MM.1S (cell line): ENCODE results near the gene BST1.

Experiments used
- EZH2 ChIP-seq: fragments of 300-600 bp; sonication (generic); optimal IDR thresholded peaks from 2 replicates; pipeline ENCODE3; 2017; ENCODE audit warnings: low read depth, mild to moderate bottlenecking, antibody characterized with exemption, low read length, mixed read lengths
- TF ChIP-seq, protein P1 (sequence below): fragments of 300-600 bp; sonication (generic); IDR thresholded peaks from 2 replicates; pipeline ENCODE4 v1.5.1; 2016; ENCODE audit warnings: antibody characterized with exemption, low read length, mixed read lengths

DNA sequence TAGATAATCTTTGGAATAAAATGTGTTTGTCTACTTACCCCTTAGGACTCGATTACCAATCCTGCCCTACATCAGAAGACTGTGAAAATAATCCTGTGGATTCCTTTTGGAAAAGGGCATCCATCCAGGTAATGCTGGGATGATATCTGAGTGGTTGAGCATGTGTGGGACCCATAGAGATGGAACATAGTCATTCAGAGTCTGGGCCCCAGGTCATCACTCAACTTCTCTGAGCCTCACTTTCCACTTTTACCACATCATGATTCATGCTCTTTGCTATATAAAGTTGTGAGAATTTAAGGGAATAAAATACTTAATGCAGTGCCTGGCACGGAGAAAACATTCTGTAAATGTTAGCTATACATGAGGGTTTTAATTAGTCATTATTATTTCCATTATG lies 8.9 kb downstream of the BST1 start:
- TF ChIP-seq, protein P1, sequence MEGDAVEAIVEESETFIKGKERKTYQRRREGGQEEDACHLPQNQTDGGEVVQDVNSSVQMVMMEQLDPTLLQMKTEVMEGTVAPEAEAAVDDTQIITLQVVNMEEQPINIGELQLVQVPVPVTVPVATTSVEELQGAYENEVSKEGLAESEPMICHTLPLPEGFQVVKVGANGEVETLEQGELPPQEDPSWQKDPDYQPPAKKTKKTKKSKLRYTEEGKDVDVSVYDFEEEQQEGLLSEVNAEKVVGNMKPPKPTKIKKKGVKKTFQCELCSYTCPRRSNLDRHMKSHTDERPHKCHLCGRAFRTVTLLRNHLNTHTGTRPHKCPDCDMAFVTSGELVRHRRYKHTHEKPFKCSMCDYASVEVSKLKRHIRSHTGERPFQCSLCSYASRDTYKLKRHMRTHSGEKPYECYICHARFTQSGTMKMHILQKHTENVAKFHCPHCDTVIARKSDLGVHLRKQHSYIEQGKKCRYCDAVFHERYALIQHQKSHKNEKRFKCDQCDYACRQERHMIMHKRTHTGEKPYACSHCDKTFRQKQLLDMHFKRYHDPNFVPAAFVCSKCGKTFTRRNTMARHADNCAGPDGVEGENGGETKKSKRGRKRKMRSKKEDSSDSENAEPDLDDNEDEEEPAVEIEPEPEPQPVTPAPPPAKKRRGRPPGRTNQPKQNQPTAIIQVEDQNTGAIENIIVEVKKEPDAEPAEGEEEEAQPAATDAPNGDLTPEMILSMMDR = no peak
- TF ChIP-seq EZH2 = no peak
